Esophagus muscularis mucosa (tissue), 4 donors: Measurements from ENCODE around the gene PLD5.
"Not testable (repeated sequence)": the region's sequence is repeated elsewhere in the genome, so short reads cannot be mapped to it uniquely, and the experiment has no call there.

Experiments used
- CTCF ChIP-seq, 3 experiments: fragments of 200-600 bp in 2 of 3; fragments of 450-650 bp in 1 of 3; sonication (generic) in 2 of 3; IDR thresholded peaks; one replicate each; pipeline ENCODE4 v1.5.1; 2017 to 2019; ENCODE audit warnings: antibody characterized with exemption in 3 of 3, mild to moderate bottlenecking in 2 of 3, moderate library complexity in 1 of 3
- EP300 ChIP-seq: sonication (generic); formaldehyde crosslinking; IDR thresholded peaks from one replicate; pipeline ENCODE4 v1.6.1; 2017; ENCODE audit warnings: antibody characterized with exemption
- POLR2A ChIP-seq: fragments of 450-650 bp; IDR thresholded peaks from one replicate; pipeline ENCODE4 v1.6.1; 2017; ENCODE audit warnings: antibody characterized with exemption, moderate library complexity, mild to moderate bottlenecking, low read depth
- POLR2AphosphoS5 ChIP-seq, 2 donors: sonication (generic); formaldehyde crosslinking; IDR thresholded peaks; one replicate each; pipeline ENCODE4 v1.6.1; 2017; ENCODE audit warnings: antibody characterized with exemption in 2 of 2

GRCh38 chr1:242276769-242277168 is 247.7 kb downstream of the PLD5 start:
- not testable (repeated sequence) for TF ChIP-seq EP300; CTCF (IDR thresholded peaks at IDR 0.05); POLR2A; POLR2AphosphoS5 (IDR thresholded peaks at IDR 0.05)
